GM12864 (cell line): Measurements from ENCODE around the gene SLC2A5.

ENCODE experiments used
- DNase-seq: peaks from one replicate; pipeline ENCODE4 v3.0.0-alpha.2; 2011; ENCODE audit warnings: low read depth
- H3K4me3 ChIP-seq: 2 replicates; pipeline ENCODE4 v1.5.1; 2011; ENCODE audit warnings: mild to moderate bottlenecking, low read depth, low read length, control low read depth
- TF ChIP-seq, protein P1 (sequence below): IDR thresholded peaks from 2 replicates; pipeline ENCODE4 v1.5.1; 2011; ENCODE audit warnings: low read depth, mild to moderate bottlenecking, moderate library complexity, low read length, control low read depth, inconsistent platforms; ENCODE audit errors: missing control alignments

SLC2A5 gene

GRCh38 chr1:9073143-9073542 is 3.7 kb upstream of the SLC2A5 start:
- no peak for DNase-seq
- H3K4me3 ChIP-seq, result no peak overlapping the region
- TF ChIP-seq, protein P1, sequence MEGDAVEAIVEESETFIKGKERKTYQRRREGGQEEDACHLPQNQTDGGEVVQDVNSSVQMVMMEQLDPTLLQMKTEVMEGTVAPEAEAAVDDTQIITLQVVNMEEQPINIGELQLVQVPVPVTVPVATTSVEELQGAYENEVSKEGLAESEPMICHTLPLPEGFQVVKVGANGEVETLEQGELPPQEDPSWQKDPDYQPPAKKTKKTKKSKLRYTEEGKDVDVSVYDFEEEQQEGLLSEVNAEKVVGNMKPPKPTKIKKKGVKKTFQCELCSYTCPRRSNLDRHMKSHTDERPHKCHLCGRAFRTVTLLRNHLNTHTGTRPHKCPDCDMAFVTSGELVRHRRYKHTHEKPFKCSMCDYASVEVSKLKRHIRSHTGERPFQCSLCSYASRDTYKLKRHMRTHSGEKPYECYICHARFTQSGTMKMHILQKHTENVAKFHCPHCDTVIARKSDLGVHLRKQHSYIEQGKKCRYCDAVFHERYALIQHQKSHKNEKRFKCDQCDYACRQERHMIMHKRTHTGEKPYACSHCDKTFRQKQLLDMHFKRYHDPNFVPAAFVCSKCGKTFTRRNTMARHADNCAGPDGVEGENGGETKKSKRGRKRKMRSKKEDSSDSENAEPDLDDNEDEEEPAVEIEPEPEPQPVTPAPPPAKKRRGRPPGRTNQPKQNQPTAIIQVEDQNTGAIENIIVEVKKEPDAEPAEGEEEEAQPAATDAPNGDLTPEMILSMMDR, result no peak

DNA sequence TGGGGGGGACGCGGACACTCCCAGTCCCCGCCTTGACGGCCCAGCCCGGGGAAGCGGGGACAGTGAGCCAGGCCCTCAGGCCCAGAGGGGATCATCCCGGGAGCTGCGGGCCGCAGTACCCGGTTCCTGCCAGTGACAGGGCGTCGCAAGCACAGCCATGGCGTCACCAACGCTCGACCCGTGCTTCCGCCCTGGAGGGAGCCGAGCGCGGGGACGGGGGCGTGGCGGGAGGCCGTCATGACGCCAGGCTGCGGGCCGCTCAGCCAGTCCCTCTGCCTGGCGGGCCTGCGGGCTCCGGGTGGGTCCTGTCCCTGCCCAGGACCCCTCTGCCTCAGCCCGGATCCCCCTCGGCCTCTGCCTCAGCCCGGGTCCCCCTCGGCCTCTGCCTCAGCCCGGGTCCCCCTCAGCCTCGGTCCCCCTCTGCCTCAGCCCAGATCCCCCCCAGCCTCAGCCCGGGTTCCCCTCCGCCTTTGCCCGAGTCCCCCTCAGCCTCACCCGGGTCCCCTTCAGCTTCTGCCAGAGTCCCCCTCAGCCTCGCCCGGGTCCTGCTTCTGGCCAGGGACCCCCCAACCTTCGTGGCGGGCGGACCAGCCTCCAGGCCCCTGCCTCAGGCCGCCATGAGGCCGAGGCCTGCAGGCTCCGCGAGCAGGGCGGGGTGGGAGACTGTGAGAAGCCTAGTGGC is 2.3 kb upstream of the SLC2A5 start:
- TF ChIP-seq, protein P1, result no peak
- no peak for DNase-seq

DNA sequence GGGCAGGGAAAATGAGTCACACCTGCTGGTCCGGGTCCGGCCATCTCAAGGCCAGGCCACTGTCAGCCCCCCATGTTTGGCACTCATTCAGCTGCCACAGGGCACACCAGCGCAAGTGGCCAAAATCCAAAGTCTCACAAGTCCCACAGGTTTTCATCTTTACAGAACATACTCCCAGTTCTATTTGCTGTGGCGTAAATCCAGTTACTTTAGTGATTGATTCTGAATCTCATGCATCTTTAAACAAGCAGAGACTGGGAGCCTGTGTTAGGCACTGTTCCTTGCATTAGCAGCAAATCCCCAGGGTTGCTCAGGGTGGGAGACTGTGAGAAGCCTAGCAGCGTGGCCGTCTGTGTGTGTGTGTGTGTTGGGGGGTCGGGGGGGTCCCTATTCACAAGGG is 1.1 kb upstream of the SLC2A5 start:
- H3K4me3 ChIP-seq, result no peak overlapping the region
- DNase-seq, result no peak
- TF ChIP-seq, protein P1, result no peak

More for the DNA sequence above, 2.3 kb upstream of the SLC2A5 start:
- H3K4me3 ChIP-seq, result no peak overlapping the region

GRCh38 chr1:9068981-9069325 is 482 bp downstream of the SLC2A5 start:
- TF ChIP-seq, protein P1, result no peak
- peak overlapping the region; percentile 63 for H3K4me3 ChIP-seq
- no peak for DNase-seq

GRCh38 chr1:9066945-9067807 is 2.3 kb downstream of the SLC2A5 start:
- no peak for DNase-seq
- H3K4me3 ChIP-seq, result peak overlapping the region; percentile 22
- TF ChIP-seq, protein P1, result no peak

DNA sequence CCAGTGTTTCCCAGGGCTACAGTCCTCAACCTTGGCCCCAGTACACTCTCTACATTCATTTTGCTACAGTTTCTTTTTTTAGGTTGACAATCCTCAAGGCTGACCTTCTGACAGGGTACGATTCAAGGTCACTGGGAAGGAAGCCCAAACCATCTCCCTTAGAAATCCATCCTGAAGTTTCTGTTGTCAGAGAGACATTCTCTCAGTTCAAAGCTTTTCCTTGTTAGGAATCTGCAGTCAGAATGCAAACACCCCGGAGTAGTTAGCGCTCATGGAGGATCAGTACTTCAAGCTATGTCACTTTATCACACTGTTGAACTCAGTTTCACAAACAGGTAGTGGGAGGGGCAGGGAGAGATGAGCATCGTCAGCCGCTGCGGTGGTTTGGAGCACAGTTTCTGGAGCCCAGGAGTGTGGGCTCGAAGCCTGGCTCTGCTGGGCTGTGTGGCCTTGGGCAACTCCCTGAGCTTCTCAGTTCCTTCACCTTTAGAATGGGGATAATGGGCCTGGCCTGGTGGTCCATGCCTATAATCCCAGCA is 4.2 kb downstream of the SLC2A5 start:
- H3K4me3 ChIP-seq, result no peak overlapping the region; the same call in 1 of the 2 replicates
- TF ChIP-seq, protein P1, result no peak
- DNase-seq, result no peak
